HepG2 (cell line): ENCODE data around the gene CCDC57. TPM values are rescaled to one million over a fixed set of nuclear protein-coding genes. Genes with fewer than 3 reads are reported as not detected.

Experiments
- ATAC-seq: fragments of 200-7000 bp; cut with Tn5 transposase; 3 replicates; pipeline ENCODE4 v1.9.1; 2020; ENCODE audit warnings: mild to moderate bottlenecking, moderate library complexity
- BruUV-seq: library from RNA; stranded (reverse); fragments of 400-500 nt; replicated peaks from 2 replicates; lab custom pipeline; 2021; lab: Mats Ljungman, UMichigan
- CTCF ChIA-PET: fragments of 300-600 bp; formaldehyde crosslinking; extraction: SDS; loops from one replicate; lab custom pipeline; 2021; ENCODE audit warnings: low total read pairs, inconsistent platforms, low intra/inter-chr PET ratio; lab: Yijun Ruan, JAX
- POLR2A ChIA-PET: fragments of 350-600 bp; sonication (Branson Sonifier 250); formaldehyde crosslinking; loops from one replicate; lab custom pipeline; 2020; ENCODE audit warnings: antibody characterized with exemption, inconsistent platforms; lab: Yijun Ruan, JAX
- DNase-seq: peaks from one replicate; pipeline ENCODE4 v3.0.0-alpha.2; 2015; ENCODE audit warnings: low spot score
- FAIRE-seq: peaks from 3 replicates; lab custom pipeline; 2011; peaks lifted over from hg19 to GRCh38; lab: Jason Lieb, UNC
- H2AFZ ChIP-seq: one replicate; pipeline ENCODE4 v1.6.1; 2011; ENCODE audit warnings: low read length, inconsistent platforms
- H3K27ac ChIP-seq: fragments of 300-600 bp; 3 replicates; pipeline ENCODE4 v1.8.0; 2011; ENCODE audit warnings: mixed run types, mild to moderate bottlenecking, mixed read lengths, low read length, inconsistent platforms; ENCODE audit not compliant: insufficient read depth; ENCODE audit errors: extremely low read length
- H3K27me3 ChIP-seq, 2 experiments: fragments of 200-600 bp in 1 of 2; 2 replicates in 1 of 2; 3 replicates in 1 of 2; pipeline versions ENCODE4 v1.6.0 to v1.8.0; 2011; ENCODE audit warnings: low read length in 2 of 2, mild to moderate bottlenecking in 2 of 2, moderate library complexity in 2 of 2, inconsistent platforms in 1 of 2; ENCODE audit not compliant: insufficient read depth in 2 of 2, control insufficient read depth in 1 of 2
- H3K36me3 ChIP-seq, 2 experiments: fragments of 200-600 bp in 1 of 2; replicated peaks in 1 of 2; 2 replicates in 1 of 2; 3 replicates in 1 of 2; pipeline versions ENCODE4 v1.5.1 to v1.8.0; 2011; ENCODE audit warnings: low read length in 2 of 2, inconsistent platforms in 1 of 2; ENCODE audit not compliant: insufficient read depth in 2 of 2, control insufficient read depth in 1 of 2
- H3K4me1 ChIP-seq: 2 replicates; pipeline ENCODE4 v1.5.1; 2012; ENCODE audit warnings: low read length, inconsistent platforms; ENCODE audit not compliant: insufficient read depth
- H3K4me2 ChIP-seq: 2 replicates; pipeline ENCODE4 v1.6.0; 2011; ENCODE audit warnings: low read depth, low read length, inconsistent platforms
- H3K4me3 ChIP-seq, 3 experiments: fragments of 200-600 bp in 1 of 3; sonication (generic), shearing (Covaris generic) in 1 of 3; replicated peaks in 1 of 3; 2 replicates each; pipeline ENCODE4 v1.5.1; 2011 to 2016; ENCODE audit warnings: low read length in 3 of 3, inconsistent platforms in 2 of 3, low read depth in 2 of 3, mild to moderate bottlenecking in 2 of 3, control low read depth in 1 of 3, mixed read lengths in 1 of 3; ENCODE audit not compliant: insufficient read depth in 1 of 3
- H3K79me2 ChIP-seq: one replicate; pipeline ENCODE4 v1.6.1; 2011; ENCODE audit warnings: low read length, inconsistent platforms; ENCODE audit not compliant: insufficient read depth
- H3K9ac ChIP-seq: 2 replicates; pipeline ENCODE4 v1.6.0; 2011; ENCODE audit warnings: mild to moderate bottlenecking, low read depth, low read length, inconsistent platforms; ENCODE audit not compliant: insufficient read depth
- H3K9me3 ChIP-seq: 2 replicates; pipeline ENCODE4 v1.5.1; 2012; ENCODE audit warnings: mild to moderate bottlenecking, low read length
- H4K20me1 ChIP-seq: 2 replicates; pipeline ENCODE4 v1.6.0; 2011; ENCODE audit warnings: inconsistent platforms, mild to moderate bottlenecking, low read length, moderate library complexity; ENCODE audit not compliant: insufficient read depth
- ARHGAP35 ChIP-seq: sonication (generic); formaldehyde crosslinking; IDR thresholded peaks from 2 replicates; pipeline ENCODE4 v1.9.0; 2022; ENCODE audit warnings: mild to moderate bottlenecking, inconsistent platforms, moderate library complexity, missing genetic modification reagents, borderline replicate concordance
- NR0B2 ChIP-seq: sonication (generic); formaldehyde crosslinking; IDR thresholded peaks from 2 replicates; pipeline ENCODE4 v1.4.0; 2020; ENCODE audit warnings: mild to moderate bottlenecking, missing genetic modification reagents
- ZNF138 ChIP-seq: sonication (generic); formaldehyde crosslinking; IDR thresholded peaks from 2 replicates; pipeline ENCODE4 v1.5.0; 2020; ENCODE audit warnings: mild to moderate bottlenecking, low read depth, missing genetic modification reagents
- WGBS: methylation state at CpG from one replicate; pipeline ENCODE4 v1.1.6; 2017; ENCODE audit warnings: low lambda C conversion rate; 5-methylcytosine and 5-hydroxymethylcytosine counted together
- in situ Hi-C: cut with HindIII; loops from 2 replicates; pipeline ENCODE4 v1.10.0; 2017; ENCODE audit warnings: low pct_unique_long_range_greater_than_20kb; ENCODE audit not compliant: extremely low pct_ligation_motif_present
- intact Hi-C: fragments of 100-400 bp; cut with micrococcal nuclease; formaldehyde crosslinking; loops from one replicate; pipeline ENCODE4 v1.10.0; 2022; ENCODE audit not compliant: unreplicated experiment
- polyA plus RNA-seq, 8 experiments: library from polyadenylated mRNA; depleted of rRNA in 3 of 8; stranded (reverse) in 7 of 8; unstranded in 1 of 8; fragments of >200 nt; fragmentation: Illumina TruSeq in 4 of 8; extraction: Trizol in 4 of 8; gene quantifications; 2 replicates each; pipeline versions ENCODE4 v1.2.1 to v1.2.3, GENCODE V29; 2011 to 2016; ENCODE audit warnings: low read depth in 4 of 8, missing spikeins in 1 of 8, mixed read lengths in 1 of 8; ENCODE audit not compliant: insufficient read depth in 1 of 8
- total RNA-seq, 5 experiments: library from RNA; depleted of rRNA; stranded (reverse); fragments of >200 nt; fragmentation: Illumina TruSeq; extraction: Trizol; gene quantifications; 2 replicates each; pipeline ENCODE4 v1.2.3, GENCODE V29; 2016; ENCODE audit warnings: low read depth in 1 of 5
- TF ChIP-seq, protein P1 (sequence below): sonication (generic); formaldehyde crosslinking; IDR thresholded peaks from 2 replicates; pipeline ENCODE4 v1.4.0; 2020; ENCODE audit warnings: mild to moderate bottlenecking, low read depth, missing genetic modification reagents
- TF ChIP-seq, protein P2 (sequence below): sonication (generic); formaldehyde crosslinking; IDR thresholded peaks from 2 replicates; pipeline ENCODE4 v1.4.0; 2020; ENCODE audit warnings: mild to moderate bottlenecking, missing genetic modification reagents

Gene CCDC57
- total and polyA plus RNA-seq, 2 of the 13 experiments (the other 11 are each of a cell fraction or from before 2014, with no cell fraction given): 59.3 to 59.9 TPM

DNA sequence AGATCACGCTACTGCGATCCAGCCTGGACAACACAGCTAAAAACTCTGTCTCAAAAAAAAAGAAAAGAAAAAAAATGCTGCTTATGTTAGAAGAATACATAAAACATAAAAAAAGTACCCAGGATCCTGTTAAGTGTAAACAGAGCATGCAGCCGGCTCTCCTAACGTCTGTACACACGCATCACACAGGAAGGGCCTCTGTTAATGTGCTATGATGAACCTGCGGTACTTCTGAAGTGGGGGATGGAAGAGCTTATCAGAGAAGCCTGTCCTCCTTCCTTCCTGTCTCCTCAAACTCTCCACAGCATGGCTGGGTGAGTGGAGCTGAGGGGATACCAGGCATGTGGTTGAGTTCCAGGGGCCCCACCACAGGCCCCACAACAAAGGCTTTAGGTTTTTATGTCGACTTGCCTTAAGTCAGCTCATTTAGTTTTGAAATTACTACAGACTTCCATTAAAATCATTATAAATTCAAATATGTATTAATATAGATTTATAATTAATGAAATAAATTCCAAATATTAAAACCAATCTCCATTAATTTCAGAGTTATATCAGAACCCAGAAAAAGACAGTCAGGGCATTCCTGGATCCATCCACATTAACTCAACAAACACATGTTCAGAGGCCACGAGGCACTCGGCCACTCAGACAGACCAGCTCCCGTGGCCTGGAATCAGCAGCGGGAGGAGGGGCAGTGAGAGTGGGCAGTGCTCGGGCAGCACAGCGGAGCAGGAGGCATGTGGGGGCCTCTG is 11.7 kb downstream of the CCDC57 start:
- Histone ChIP-seq H3K79me2 (no peaks in the 10 kb centered on the region), H3K27me3 (no peaks in the 10 kb centered on the region), H3K36me3 (peaks cover 7 to 13% of the 10 kb centered on the region in 2 experiments; a peak in 4 of 5 replicates), H3K4me3 (no peak overlapping the region), H3K9ac (no peak overlapping the region), H3K9me3 (no peaks in the 10 kb centered on the region), H3K4me2 (no peak overlapping the region), H2AFZ (no peak overlapping the region), H3K27ac (no peak overlapping the region), H4K20me1 (no peaks in the 10 kb centered on the region)
- no peak for FAIRE-seq
- CTCF ChIA-PET: no interaction called here
- ATAC-seq: no peak
- in situ Hi-C loops: no loop called here
- BruUV-seq: no TSS peak
- 91% methylated on average over 13 of the region's 13 CpGs for whole genome bisulfite sequencing
- POLR2A ChIA-PET: no interaction called here
- DNase-seq: no peak
- intact Hi-C loops: no loop called here
- TF ChIP-seq ARHGAP35 (no peak), ZNF138 (no peak)
- TF ChIP-seq, protein P1, sequence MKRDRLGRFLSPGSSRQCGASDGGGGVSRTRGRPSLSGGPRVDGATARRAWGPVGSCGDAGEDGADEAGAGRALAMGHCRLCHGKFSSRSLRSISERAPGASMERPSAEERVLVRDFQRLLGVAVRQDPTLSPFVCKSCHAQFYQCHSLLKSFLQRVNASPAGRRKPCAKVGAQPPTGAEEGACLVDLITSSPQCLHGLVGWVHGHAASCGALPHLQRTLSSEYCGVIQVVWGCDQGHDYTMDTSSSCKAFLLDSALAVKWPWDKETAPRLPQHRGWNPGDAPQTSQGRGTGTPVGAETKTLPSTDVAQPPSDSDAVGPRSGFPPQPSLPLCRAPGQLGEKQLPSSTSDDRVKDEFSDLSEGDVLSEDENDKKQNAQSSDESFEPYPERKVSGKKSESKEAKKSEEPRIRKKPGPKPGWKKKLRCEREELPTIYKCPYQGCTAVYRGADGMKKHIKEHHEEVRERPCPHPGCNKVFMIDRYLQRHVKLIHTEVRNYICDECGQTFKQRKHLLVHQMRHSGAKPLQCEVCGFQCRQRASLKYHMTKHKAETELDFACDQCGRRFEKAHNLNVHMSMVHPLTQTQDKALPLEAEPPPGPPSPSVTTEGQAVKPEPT (CRISPR knock-in tag): no peak
- TF ChIP-seq, all 625 proteins: peak for 0
- H3K4me1 ChIP-seq: peaks cover 12% of the 10 kb centered on the region

- CTCF ChIA-PET: no interaction called here
- H3K27ac ChIP-seq: no peak overlapping the region
- H3K4me2 ChIP-seq: no peak overlapping the region
- no TSS peak for BruUV-seq
- ATAC-seq: no peak
- FAIRE-seq: no peak
- in situ Hi-C loops (no loop called here), intact Hi-C loops (no loop called here)
- no peaks in the 10 kb centered on the region for H3K9me3 ChIP-seq
- H3K9ac ChIP-seq: no peak overlapping the region
- H3K27me3 ChIP-seq: no peaks in the 10 kb centered on the region
- no peaks in the 10 kb centered on the region for H4K20me1 ChIP-seq
- H3K36me3 ChIP-seq: peaks cover 11 to 15% of the 10 kb centered on the region in 2 experiments; a peak in 4 of 5 replicates
- H3K79me2 ChIP-seq: no peaks in the 10 kb centered on the region
- H3K4me1 ChIP-seq: peaks cover 4% of the 10 kb centered on the region
- 95% methylated on average over 17 of the region's 17 CpGs for WGBS
- no peak overlapping the region for H2AFZ ChIP-seq
- no peak overlapping the region for H3K4me3 ChIP-seq
- POLR2A ChIA-PET: no interaction called here
- no peak for DNase-seq
- no peak for TF ChIP-seq NR0B2 (CRISPR knock-in tag)
- TF ChIP-seq, protein P2, sequence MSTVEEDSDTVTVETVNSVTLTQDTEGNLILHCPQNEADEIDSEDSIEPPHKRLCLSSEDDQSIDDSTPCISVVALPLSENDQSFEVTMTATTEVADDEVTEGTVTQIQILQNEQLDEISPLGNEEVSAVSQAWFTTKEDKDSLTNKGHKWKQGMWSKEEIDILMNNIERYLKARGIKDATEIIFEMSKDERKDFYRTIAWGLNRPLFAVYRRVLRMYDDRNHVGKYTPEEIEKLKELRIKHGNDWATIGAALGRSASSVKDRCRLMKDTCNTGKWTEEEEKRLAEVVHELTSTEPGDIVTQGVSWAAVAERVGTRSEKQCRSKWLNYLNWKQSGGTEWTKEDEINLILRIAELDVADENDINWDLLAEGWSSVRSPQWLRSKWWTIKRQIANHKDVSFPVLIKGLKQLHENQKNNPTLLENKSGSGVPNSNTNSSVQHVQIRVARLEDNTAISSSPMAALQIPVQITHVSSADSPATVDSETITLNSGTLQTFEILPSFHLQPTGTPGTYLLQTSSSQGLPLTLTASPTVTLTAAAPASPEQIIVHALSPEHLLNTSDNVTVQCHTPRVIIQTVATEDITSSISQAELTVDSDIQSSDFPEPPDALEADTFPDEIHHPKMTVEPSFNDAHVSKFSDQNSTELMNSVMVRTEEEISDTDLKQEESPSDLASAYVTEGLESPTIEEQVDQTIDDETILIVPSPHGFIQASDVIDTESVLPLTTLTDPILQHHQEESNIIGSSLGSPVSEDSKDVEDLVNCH (CRISPR knock-in tag): no peak
Measured at GRCh38 chr17:82200135-82200534, 12.5 kb downstream of the CCDC57 start.
